ENCODE data around the gene ZNF780B. TPM values are rescaled to one million over a fixed set of nuclear protein-coding genes. Genes with fewer than 3 reads are reported as not detected.

ZNF780B gene
- total and polyA plus RNA-seq, 7 donors, result 0.69 to 30.7 (median 16.0) TPM

DNA sequence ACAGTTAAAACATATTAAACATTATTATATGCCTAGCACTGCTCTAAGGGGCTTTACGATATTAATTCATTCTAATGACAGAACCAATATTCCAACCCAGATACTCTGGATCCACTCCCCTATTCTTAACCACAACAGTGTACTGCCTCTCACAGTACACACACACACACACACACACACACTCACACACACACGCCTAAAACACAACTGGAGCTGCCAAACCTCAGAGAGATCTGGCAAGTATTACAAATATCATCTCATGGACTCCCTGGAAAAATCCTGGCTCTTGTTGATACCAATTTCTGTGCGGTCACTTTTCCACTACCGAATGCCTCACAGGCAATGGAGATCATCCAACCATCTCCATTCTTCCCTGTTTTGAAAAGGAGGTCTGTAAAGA is 33.4 kb upstream of the ZNF780B start:
- Histone ChIP-seq H3K9me3 (no peaks in the 10 kb centered on the region), H3K27ac (peak overlapping the region; percentile 86 to 93 (median 92)), H3K4me1 (peaks cover 0 to 18% (median 13%) of the 10 kb centered on the region in 4 donors), H3K4me3 (peak overlapping the region in 3 of 4 donors; percentile 64 to 86 (median 84)), H3K27me3 (no peaks in the 10 kb centered on the region), H3K36me3 (peaks cover 0 to 4% (median under 1%) of the 10 kb centered on the region in 4 donors)
- intact Hi-C loops (cut with DNase I), result loop anchor here (10.0 kb wide), 1 partner anchor 95 kb away; the partner anchor contains the start of gene ZNF546
- TF ChIP-seq EP300 (IDR thresholded peaks at IDR 0.05), result no peak
- TF ChIP-seq, protein P1, sequence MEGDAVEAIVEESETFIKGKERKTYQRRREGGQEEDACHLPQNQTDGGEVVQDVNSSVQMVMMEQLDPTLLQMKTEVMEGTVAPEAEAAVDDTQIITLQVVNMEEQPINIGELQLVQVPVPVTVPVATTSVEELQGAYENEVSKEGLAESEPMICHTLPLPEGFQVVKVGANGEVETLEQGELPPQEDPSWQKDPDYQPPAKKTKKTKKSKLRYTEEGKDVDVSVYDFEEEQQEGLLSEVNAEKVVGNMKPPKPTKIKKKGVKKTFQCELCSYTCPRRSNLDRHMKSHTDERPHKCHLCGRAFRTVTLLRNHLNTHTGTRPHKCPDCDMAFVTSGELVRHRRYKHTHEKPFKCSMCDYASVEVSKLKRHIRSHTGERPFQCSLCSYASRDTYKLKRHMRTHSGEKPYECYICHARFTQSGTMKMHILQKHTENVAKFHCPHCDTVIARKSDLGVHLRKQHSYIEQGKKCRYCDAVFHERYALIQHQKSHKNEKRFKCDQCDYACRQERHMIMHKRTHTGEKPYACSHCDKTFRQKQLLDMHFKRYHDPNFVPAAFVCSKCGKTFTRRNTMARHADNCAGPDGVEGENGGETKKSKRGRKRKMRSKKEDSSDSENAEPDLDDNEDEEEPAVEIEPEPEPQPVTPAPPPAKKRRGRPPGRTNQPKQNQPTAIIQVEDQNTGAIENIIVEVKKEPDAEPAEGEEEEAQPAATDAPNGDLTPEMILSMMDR (IDR thresholded peaks at IDR 0.05), result no peak
- no peak for TF ChIP-seq POLR2A (IDR thresholded peaks at IDR 0.05)
- TF ChIP-seq POLR2AphosphoS5 (IDR thresholded peaks at IDR 0.05), result no peak
- no peak for DNase-seq
- WGBS, 2 donors, result 75 to 85% methylated on average over 4 of the region's 4 CpGs

DNA sequence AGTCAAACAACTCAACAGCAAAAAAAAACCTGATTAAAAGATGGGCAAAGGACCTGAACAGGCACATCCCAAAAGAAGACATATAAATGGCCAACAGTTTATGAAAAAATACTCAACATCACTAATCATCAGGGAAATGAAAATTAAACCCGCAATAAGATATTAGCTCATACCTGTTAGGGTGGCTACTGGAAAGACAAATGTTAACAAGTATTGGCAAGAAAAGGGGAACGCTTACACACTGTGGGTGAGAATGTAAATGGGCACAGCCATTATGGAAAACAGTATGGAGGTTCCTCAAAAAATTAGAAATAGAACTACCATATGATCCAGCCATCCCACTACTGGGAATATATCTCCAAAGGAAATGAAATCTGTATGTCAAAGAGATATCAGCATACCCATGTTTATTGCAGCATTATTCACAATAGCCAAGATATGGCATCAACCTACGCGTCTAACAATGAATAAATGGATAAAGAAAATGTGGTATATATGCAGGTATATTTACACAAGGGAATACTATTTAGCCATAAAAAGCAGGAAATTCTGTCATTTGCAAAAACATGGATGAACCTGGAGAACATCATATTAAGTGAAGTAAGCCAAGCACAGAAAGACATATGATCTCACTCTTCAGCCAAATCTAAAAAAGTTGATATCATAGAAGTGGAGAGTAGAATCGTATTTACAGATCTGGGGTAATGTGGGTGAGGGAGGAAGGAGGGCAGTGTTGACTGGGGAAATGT is 32.4 kb upstream of the ZNF780B start:
- Histone ChIP-seq H3K9me3 (no peaks in the 10 kb centered on the region), H3K27ac (no peak overlapping the region), H3K4me1 (peaks cover 0 to 18% (median 13%) of the 10 kb centered on the region in 4 donors), H3K4me3 (no peak overlapping the region), H3K36me3 (peaks cover 0 to 14% (median 7%) of the 10 kb centered on the region in 4 donors), H3K27me3 (no peaks in the 10 kb centered on the region)
- intact Hi-C loops (cut with DNase I), result loop anchor here (10.0 kb wide), 1 partner anchor 94 kb away; the partner anchor contains the start of gene ZNF546
- 87 to 98% methylated on average over 5 of the region's 5 CpGs for WGBS, 2 donors
- TF ChIP-seq POLR2AphosphoS5 (IDR thresholded peaks at IDR 0.05) (no peak), POLR2A (IDR thresholded peaks at IDR 0.05) (no peak), EP300 (IDR thresholded peaks at IDR 0.05) (no peak)
- TF ChIP-seq, protein P1 (IDR thresholded peaks at IDR 0.05), result no peak
- no peak for DNase-seq

DNA sequence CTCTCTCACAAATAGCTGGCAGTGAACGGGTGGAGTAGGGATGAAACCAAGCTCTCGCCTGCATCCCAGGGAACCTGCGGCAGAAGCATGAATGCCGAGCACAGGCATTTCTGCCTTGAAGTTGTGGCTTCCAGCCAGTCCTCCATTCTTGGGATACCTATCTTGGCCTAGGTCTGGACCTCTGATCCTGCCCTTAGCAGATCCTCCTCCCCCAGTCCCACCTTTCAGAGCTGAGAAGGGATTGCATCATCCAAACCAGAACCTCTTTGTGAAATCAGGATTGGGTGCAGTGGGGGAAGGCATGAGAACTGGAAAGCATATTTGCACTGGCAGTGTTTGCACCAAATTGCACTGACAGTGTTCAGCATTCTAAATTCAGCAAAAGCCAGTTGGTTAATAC is 28.9 kb upstream of the ZNF780B start:
- TF ChIP-seq, protein P1 (IDR thresholded peaks at IDR 0.05), result no peak
- no peak for TF ChIP-seq EP300 (IDR thresholded peaks at IDR 0.05)
- TF ChIP-seq POLR2AphosphoS5 (IDR thresholded peaks at IDR 0.05), result no peak
- TF ChIP-seq POLR2A (IDR thresholded peaks at IDR 0.05), result no peak
- intact Hi-C loops (cut with DNase I), result loop anchor here (10.0 kb wide), 1 partner anchor 90 kb away; the partner anchor contains the start of gene ZNF546
- no peaks in the 10 kb centered on the region for H3K27me3 ChIP-seq
- H3K36me3 ChIP-seq, result peaks cover 8 to 49% (median 24%) of the 10 kb centered on the region in 4 donors
- 95% methylated on average over 4 of the region's 4 CpGs for WGBS, 2 donors
- no peak overlapping the region for H3K27ac ChIP-seq
- no peaks in the 10 kb centered on the region for H3K9me3 ChIP-seq
- H3K4me3 ChIP-seq, result no peak overlapping the region
- H3K4me1 ChIP-seq, result peaks cover 0 to 12% (median 8%) of the 10 kb centered on the region in 4 donors
- no peak for DNase-seq

DNA sequence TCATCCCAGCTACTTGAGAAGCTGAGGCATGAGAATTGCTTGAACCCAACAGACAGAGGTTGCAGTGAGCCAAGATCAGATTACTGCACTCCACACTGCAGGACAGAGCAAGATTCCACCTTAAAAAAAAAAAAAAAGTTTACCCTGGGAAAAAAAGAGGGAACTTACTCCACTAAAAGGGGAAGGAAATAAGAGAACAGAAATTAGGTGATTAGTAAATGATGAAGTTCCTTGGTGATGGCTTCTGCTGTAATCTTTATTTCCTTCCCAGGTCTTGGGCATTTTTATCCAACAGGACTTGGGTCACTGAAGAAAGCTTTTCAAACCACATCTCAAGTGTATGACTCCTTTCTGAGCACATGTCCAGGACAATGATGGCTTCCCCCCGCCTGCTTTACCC is 25.4 kb upstream of the ZNF780B start:
- no peak for TF ChIP-seq EP300 (IDR thresholded peaks at IDR 0.05)
- no peak for TF ChIP-seq POLR2AphosphoS5 (IDR thresholded peaks at IDR 0.05)
- no peak for TF ChIP-seq POLR2A (IDR thresholded peaks at IDR 0.05)
- TF ChIP-seq, protein P1 (IDR thresholded peaks at IDR 0.05), result no peak

More for the DNA sequence above, 25.4 kb upstream of the ZNF780B start:
- Histone ChIP-seq H3K27me3 (no peaks in the 10 kb centered on the region), H3K9me3 (peaks cover 0 to 4% (median 0%) of the 10 kb centered on the region in 4 donors), H3K36me3 (peaks cover 8 to 80% (median 35%) of the 10 kb centered on the region in 4 donors), H3K27ac (no peak overlapping the region), H3K4me1 (no peaks in the 10 kb centered on the region), H3K4me3 (no peak overlapping the region)
- WGBS, 2 donors, result 97 to 99% methylated on average over 1 of the region's 1 CpG
- intact Hi-C loops (cut with DNase I), result loop anchor here (10.0 kb wide), 1 partner anchor 87 kb away; the partner anchor contains the start of gene ZNF546
- no peak for DNase-seq
